Panc1 (cell line): ENCODE measurements around the gene SNX9. TPM values are rescaled to one million over a fixed set of nuclear protein-coding genes. Genes with fewer than 3 reads are reported as not detected.

Source experiments
- ATAC-seq: fragments of 200-7000 bp; cut with Tn5 transposase; 2 replicates; pipeline ENCODE4 v1.9.1; 2020; ENCODE audit warnings: mild to moderate bottlenecking, moderate library complexity
- BruUV-seq: library from RNA; stranded (reverse); fragments of 400-500 nt; replicated peaks from 2 replicates; lab custom pipeline; 2021; lab: Mats Ljungman, UMichigan
- CTCF ChIA-PET: fragments of 300-600 bp; sonication (Branson Sonifier 250); formaldehyde crosslinking; loops from one replicate; lab custom pipeline; 2022; ENCODE audit warnings: antibody characterized with exemption; lab: Charles Lee
- POLR2A ChIA-PET: fragments of 300-600 bp; sonication (Branson Sonifier 250); formaldehyde crosslinking; loops from one replicate; lab custom pipeline; 2022; ENCODE audit warnings: antibody characterized with exemption; lab: Charles Lee
- DNase-seq: peaks from one replicate; pipeline ENCODE4 v3.0.0-alpha.2; 2010; ENCODE audit warnings: low read depth, low spot score
- H3K27ac ChIP-seq: 2 replicates; pipeline ENCODE4 v1.5.1; 2011; ENCODE audit warnings: mild to moderate bottlenecking, low read length, inconsistent platforms
- H3K27me3 ChIP-seq: fragments of 200-500 bp; sonication (Bioruptor generic); 2 replicates; pipeline ENCODE4 v1.6.0; 2014; ENCODE audit warnings: low read length, inconsistent platforms; ENCODE audit not compliant: control insufficient read depth, insufficient read depth
- H3K36me3 ChIP-seq: fragments of 200-500 bp; sonication (Bioruptor generic); 2 replicates; pipeline ENCODE4 v1.5.1; 2014; ENCODE audit warnings: inconsistent platforms, mild to moderate bottlenecking, low read length, moderate library complexity; ENCODE audit not compliant: control insufficient read depth, insufficient read depth
- H3K4me1 ChIP-seq: 2 replicates; pipeline ENCODE4 v1.5.1; 2011; ENCODE audit warnings: inconsistent platforms, mild to moderate bottlenecking, low read length, moderate library complexity; ENCODE audit not compliant: control insufficient read depth, insufficient read depth
- H3K4me3 ChIP-seq, 2 experiments: 2 replicates each; pipeline ENCODE4 v1.5.1; 2011 to 2012; ENCODE audit warnings: low read depth in 2 of 2, low read length in 2 of 2, mild to moderate bottlenecking in 2 of 2, inconsistent platforms in 1 of 2, moderate library complexity in 1 of 2
- H3K9me3 ChIP-seq: fragments of 200-500 bp; sonication (Bioruptor generic); 2 replicates; pipeline ENCODE4 v1.5.1; 2014; ENCODE audit warnings: low read depth, mild to moderate bottlenecking, inconsistent platforms, low read length, moderate library complexity; ENCODE audit not compliant: control insufficient read depth, insufficient read depth
- CTCF ChIP-seq: fragments of 450-650 bp; IDR thresholded peaks from 2 replicates; pipeline ENCODE4 v1.5.1; 2017; ENCODE audit warnings: mild to moderate bottlenecking
- POLR2AphosphoS5 ChIP-seq: IDR thresholded peaks from 2 replicates; pipeline ENCODE4 v1.6.1; 2012; ENCODE audit warnings: mild to moderate bottlenecking, low read depth, low read length, moderate library complexity
- REST ChIP-seq, 2 experiments: IDR thresholded peaks; 2 replicates each; pipeline ENCODE4 v1.6.1; 2011 to 2012; ENCODE audit warnings: low read depth in 2 of 2, control low read depth in 1 of 2, low read length in 1 of 2, mild to moderate bottlenecking in 1 of 2, moderate library complexity in 1 of 2; ENCODE audit not compliant: insufficient read depth in 1 of 2
- SIN3A ChIP-seq: IDR thresholded peaks from 2 replicates; pipeline ENCODE4 v1.6.1; 2012; ENCODE audit warnings: low read depth, mild to moderate bottlenecking, low read length, moderate library complexity, borderline replicate concordance; ENCODE audit not compliant: insufficient read depth
- TCF7L2 ChIP-seq: IDR thresholded peaks from 2 replicates; pipeline ENCODE4 v1.6.1; 2011; ENCODE audit warnings: mild to moderate bottlenecking, low read depth, low read length, inconsistent platforms
- in situ Hi-C: cut with HindIII; loops from 2 replicates; pipeline ENCODE4 v1.10.0; 2016; ENCODE audit warnings: low sequenced_read_pairs, low pct_unique_long_range_greater_than_20kb
- intact Hi-C: fragments of 100-400 bp; cut with micrococcal nuclease; formaldehyde crosslinking; loops from one replicate; pipeline ENCODE4 v1.10.0; 2022; ENCODE audit not compliant: unreplicated experiment
- total RNA-seq: library from RNA; stranded (reverse); gene quantifications from one replicate; pipeline ENCODE4 v1.2.1, GENCODE V29; 2021; ENCODE audit not compliant: unreplicated experiment

Gene SNX9
- total RNA-seq, 1 experiment from 2014 or later = 46.0 TPM

GRCh38 chr6:157812425-157813171 is 10.4 kb upstream of the SNX9 start:
- H3K27me3 ChIP-seq = no peaks in the 10 kb centered on the region
- no peak overlapping the region for H3K4me3 ChIP-seq
- H3K9me3 ChIP-seq = peaks cover 13% of the 10 kb centered on the region
- H3K4me1 ChIP-seq = no peaks in the 10 kb centered on the region
- no peak overlapping the region for H3K27ac ChIP-seq
- ChIA-PET CTCF (no interaction called here), POLR2A (no interaction called here)
- H3K36me3 ChIP-seq = no peaks in the 10 kb centered on the region
- DNase-seq (no peak), ATAC-seq (no peak)
- no TSS peak for BruUV-seq
- TF ChIP-seq SIN3A = no peak
- TF ChIP-seq POLR2AphosphoS5 = no peak
- in situ Hi-C loops = no loop called here
- intact Hi-C loops = no loop called here

GRCh38 chr6:157813191-157813590 is 9.9 kb upstream of the SNX9 start:
- H3K27ac ChIP-seq = no peak overlapping the region
- H3K4me3 ChIP-seq = no peak overlapping the region
- ChIA-PET POLR2A (no interaction called here), CTCF (no interaction called here)
- no peaks in the 10 kb centered on the region for H3K4me1 ChIP-seq
- no peaks in the 10 kb centered on the region for H3K27me3 ChIP-seq
- in situ Hi-C loops (no loop called here), intact Hi-C loops (no loop called here)
- no peaks in the 10 kb centered on the region for H3K36me3 ChIP-seq
- no TSS peak for BruUV-seq
- no peak for TF ChIP-seq SIN3A
- no peak for TF ChIP-seq POLR2AphosphoS5
- no peak for TF ChIP-seq TCF7L2
- TF ChIP-seq REST (IDR thresholded peaks at IDR 0.05; ENCODE audit: insufficient read depth in 1 of 2, low read depth in 2 of 2, low read length in 1 of 2) = no peak
- no peak for TF ChIP-seq CTCF
- peaks cover 13% of the 10 kb centered on the region for H3K9me3 ChIP-seq
- no peak for DNase-seq
- no peak for ATAC-seq
